Transverse colon (tissue), 4 donors: ENCODE measurements around the gene IFT122. TPM values are rescaled to one million over a fixed set of nuclear protein-coding genes. Genes with fewer than 3 reads are reported as not detected.

Experiments used
- DNase-seq: peaks from one replicate; pipeline ENCODE4 v3.0.0-alpha.2; 2019
- H3K27ac ChIP-seq, 4 donors: fragments of 200-600 bp; sonication (generic); 2 replicates each; pipeline ENCODE4 v1.5.1; 2016 to 2018; ENCODE audit warnings: inconsistent platforms in 4 of 4
- H3K27me3 ChIP-seq: fragments of 200-600 bp; sonication (generic); 2 replicates; pipeline ENCODE4 v1.5.1; 2017; ENCODE audit warnings: inconsistent platforms
- H3K36me3 ChIP-seq, 4 donors: fragments of 200-600 bp; sonication (generic); 2 replicates each; pipeline ENCODE4 v1.5.1; 2017 to 2019; ENCODE audit warnings: inconsistent platforms in 4 of 4
- H3K4me1 ChIP-seq, 4 donors: fragments of 200-600 bp; sonication (generic); 2 replicates each; pipeline ENCODE4 v1.5.1; 2017 to 2020; ENCODE audit warnings: inconsistent platforms in 4 of 4
- H3K4me3 ChIP-seq, 4 donors: fragments of 200-600 bp; sonication (generic); 1 replicate in 1 of 4; 2 replicates in 3 of 4; pipeline versions ENCODE4 v1.5.1 to v1.6.1; 2017 to 2019; ENCODE audit warnings: inconsistent platforms in 4 of 4
- H3K9me3 ChIP-seq, 2 donors: fragments of 200-600 bp; sonication (generic); 2 replicates each; pipeline ENCODE4 v1.5.1; 2017 to 2019; ENCODE audit warnings: inconsistent platforms in 2 of 2
- CTCF ChIP-seq, 5 experiments: fragments of 200-600 bp in 3 of 5; fragments of 450-650 bp in 2 of 5; sonication (generic) in 3 of 5; IDR thresholded peaks; 1 replicate in 2 of 5; 2 replicates in 3 of 5; pipeline ENCODE4 v1.5.1; 2016 to 2017; ENCODE audit warnings: antibody characterized with exemption in 5 of 5, inconsistent platforms in 3 of 5, mild to moderate bottlenecking in 2 of 5, moderate library complexity in 1 of 5
- EP300 ChIP-seq: sonication (generic); formaldehyde crosslinking; IDR thresholded peaks from one replicate; pipeline ENCODE4 v1.6.1; 2017; ENCODE audit warnings: antibody characterized with exemption, low read depth
- POLR2A ChIP-seq: fragments of 450-650 bp; IDR thresholded peaks from one replicate; pipeline ENCODE4 v1.6.1; 2016; ENCODE audit warnings: antibody characterized with exemption, mild to moderate bottlenecking, moderate library complexity
- POLR2AphosphoS5 ChIP-seq, 3 donors: sonication (generic); formaldehyde crosslinking; IDR thresholded peaks; one replicate each; pipeline ENCODE4 v1.6.1; 2016; ENCODE audit warnings: antibody characterized with exemption in 3 of 3
- WGBS, 2 donors: methylation state at CpG; one replicate each; pipeline ENCODE4 v1.1.5; 2018; ENCODE audit warnings: low coverage in 1 of 2; 5-methylcytosine and 5-hydroxymethylcytosine counted together
- in situ Hi-C, 4 donors: fragments of 200-750 bp; cut with MboI; loops; one replicate each; pipeline versions ENCODE4 v1.15.0 to v1.15.1; 2017; ENCODE audit warnings: low sequenced_read_pairs in 3 of 4, low pct_ligation_motif_present in 1 of 4, low pct_unique_long_range_greater_than_20kb in 1 of 4
- intact Hi-C: fragments of 100-400 bp; cut with DNase I; formaldehyde crosslinking; loops from one replicate; pipeline ENCODE4 v1.15.1; 2023; ENCODE audit warnings: low total_unique reads
- total RNA-seq, 4 donors: library from RNA; depleted of rRNA; stranded (reverse); fragments of >200 nt; gene quantifications; one replicate each; pipeline ENCODE4 v1.1.0, GENCODE V29; 2016

IFT122 gene
- total RNA-seq, 4 donors from 2014 or later = 15.0 to 77.6 (median 16.7) TPM

GRCh38 chr3:129552287-129553050, 112.4 kb downstream of the IFT122 start:
- in situ Hi-C loops = no loop called here
- H3K4me1 ChIP-seq = peaks cover 0 to 18% (median 4%) of the 10 kb centered on the region in 4 donors
- no peaks in the 10 kb centered on the region for H3K27me3 ChIP-seq
- no peak for DNase-seq
- no peaks in the 10 kb centered on the region for H3K36me3 ChIP-seq
- no peak overlapping the region for H3K4me3 ChIP-seq
- TF ChIP-seq POLR2A (no peak), EP300 (no peak)
- intact Hi-C loops = no loop called here
- no peaks in the 10 kb centered on the region for H3K9me3 ChIP-seq
- no peak overlapping the region for H3K27ac ChIP-seq
- 82% methylated on average over 10 of the region's 10 CpGs; no CpG with 5 or more reads in 1 of the 2 donors for WGBS, 2 donors

GRCh38 chr3:129553171-129553570, 113.1 kb downstream of the IFT122 start:
- H3K27ac ChIP-seq = no peak overlapping the region
- intact Hi-C loops (no loop called here), in situ Hi-C loops (no loop called here)
- no peak overlapping the region for H3K4me3 ChIP-seq
- no peak for DNase-seq
- no peaks in the 10 kb centered on the region for H3K27me3 ChIP-seq
- H3K4me1 ChIP-seq = peaks cover 0 to 18% (median 8%) of the 10 kb centered on the region in 4 donors
- 90% methylated on average over 6 of the region's 6 CpGs; no CpG with 5 or more reads in 1 of the 2 donors for WGBS, 2 donors
- no peak for TF ChIP-seq EP300
- TF ChIP-seq POLR2AphosphoS5 (IDR thresholded peaks at IDR 0.05) = no peak
- no peak for TF ChIP-seq POLR2A
- no peak for TF ChIP-seq CTCF (IDR thresholded peaks at IDR 0.05)
- no peaks in the 10 kb centered on the region for H3K9me3 ChIP-seq
- H3K36me3 ChIP-seq = no peaks in the 10 kb centered on the region

GRCh38 chr3:129553719-129554118, 113.7 kb downstream of the IFT122 start:
- 33 to 34% methylated on average over 11 to 15 of the region's 15 CpGs for WGBS, 2 donors
- no peak for DNase-seq
- TF ChIP-seq POLR2AphosphoS5 (IDR thresholded peaks at IDR 0.05) (no peak), CTCF (IDR thresholded peaks at IDR 0.05) (no peak), EP300 (no peak), POLR2A (no peak)
- intact Hi-C loops = no loop called here
- Histone ChIP-seq H3K4me3 (no peak overlapping the region), H3K36me3 (no peaks in the 10 kb centered on the region), H3K4me1 (peaks cover 0 to 24% (median 9%) of the 10 kb centered on the region in 4 donors), H3K27ac (no peak overlapping the region), H3K9me3 (no peaks in the 10 kb centered on the region), H3K27me3 (no peaks in the 10 kb centered on the region)
- in situ Hi-C loops = no loop called here

- in situ Hi-C loops (no loop called here), intact Hi-C loops (no loop called here)
- H3K9me3 ChIP-seq = no peaks in the 10 kb centered on the region
- H3K4me3 ChIP-seq = no peak overlapping the region
- WGBS, 2 donors = 68 to 70% methylated on average over 5 to 13 of the region's 13 CpGs
- DNase-seq = no peak
- H3K4me1 ChIP-seq = peaks cover 0 to 32% (median 9%) of the 10 kb centered on the region in 4 donors
- H3K27ac ChIP-seq = peak overlapping the region in 1 of 4 donors; percentile 13
- TF ChIP-seq CTCF (IDR thresholded peaks at IDR 0.05) (no peak), POLR2AphosphoS5 (IDR thresholded peaks at IDR 0.05) (no peak), POLR2A (no peak), EP300 (no peak)
- H3K27me3 ChIP-seq = no peaks in the 10 kb centered on the region
- no peaks in the 10 kb centered on the region for H3K36me3 ChIP-seq
These were observed 114.5 kb downstream of the IFT122 start for GRCh38 chr3:129554356-129555152.
